ENCODE measurements around the gene ADGRL1.
"Not testable (repeated sequence)": the region's sequence is repeated elsewhere in the genome, so short reads cannot be mapped to it uniquely, and the experiment has no call there.

DNA sequence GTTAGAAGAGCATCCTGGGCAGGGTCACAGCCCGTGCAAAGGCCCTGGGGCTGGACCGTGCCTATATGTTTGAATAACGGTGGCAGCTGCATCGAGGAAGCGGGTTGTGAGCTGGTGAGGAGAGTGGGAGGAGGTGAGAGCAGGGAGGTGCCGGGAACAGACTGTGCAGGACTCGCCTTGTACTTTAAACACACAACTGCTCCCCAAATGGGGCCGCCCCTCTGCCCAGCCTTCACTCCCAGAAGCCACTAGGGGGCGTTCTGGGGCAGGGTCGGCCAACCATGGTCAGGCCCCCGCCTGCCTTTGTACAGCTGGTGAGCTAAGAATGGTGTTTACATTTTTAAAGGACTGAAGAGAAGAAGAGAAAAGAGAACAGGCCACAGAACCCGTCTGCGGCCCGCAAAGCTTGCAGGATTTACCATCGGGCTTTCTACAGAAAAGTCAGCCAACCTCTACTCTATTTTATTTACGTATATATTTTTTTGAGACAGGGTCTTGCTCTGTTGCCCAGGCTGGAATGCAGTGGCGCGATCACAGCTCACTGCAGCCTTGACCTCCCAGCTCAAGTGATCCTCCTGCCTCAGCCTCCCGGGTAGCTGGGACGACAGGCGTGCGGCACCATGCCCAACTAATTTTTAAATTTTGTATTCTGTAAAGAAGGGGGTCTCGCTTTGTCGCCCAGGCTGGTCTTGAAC lies 5.7 kb downstream of the ADGRL1 start:
- TF ChIP-seq, protein P1, sequence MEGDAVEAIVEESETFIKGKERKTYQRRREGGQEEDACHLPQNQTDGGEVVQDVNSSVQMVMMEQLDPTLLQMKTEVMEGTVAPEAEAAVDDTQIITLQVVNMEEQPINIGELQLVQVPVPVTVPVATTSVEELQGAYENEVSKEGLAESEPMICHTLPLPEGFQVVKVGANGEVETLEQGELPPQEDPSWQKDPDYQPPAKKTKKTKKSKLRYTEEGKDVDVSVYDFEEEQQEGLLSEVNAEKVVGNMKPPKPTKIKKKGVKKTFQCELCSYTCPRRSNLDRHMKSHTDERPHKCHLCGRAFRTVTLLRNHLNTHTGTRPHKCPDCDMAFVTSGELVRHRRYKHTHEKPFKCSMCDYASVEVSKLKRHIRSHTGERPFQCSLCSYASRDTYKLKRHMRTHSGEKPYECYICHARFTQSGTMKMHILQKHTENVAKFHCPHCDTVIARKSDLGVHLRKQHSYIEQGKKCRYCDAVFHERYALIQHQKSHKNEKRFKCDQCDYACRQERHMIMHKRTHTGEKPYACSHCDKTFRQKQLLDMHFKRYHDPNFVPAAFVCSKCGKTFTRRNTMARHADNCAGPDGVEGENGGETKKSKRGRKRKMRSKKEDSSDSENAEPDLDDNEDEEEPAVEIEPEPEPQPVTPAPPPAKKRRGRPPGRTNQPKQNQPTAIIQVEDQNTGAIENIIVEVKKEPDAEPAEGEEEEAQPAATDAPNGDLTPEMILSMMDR (conservative IDR thresholded peaks at IDR 0.05 in 1 of 2, IDR thresholded peaks at IDR 0.05 in 1 of 2; ENCODE audit: extremely low read depth in 1 of 2, insufficient read depth in 1 of 2, low read depth in 1 of 2, low read length in 2 of 2) = peak; percentile 33 to 52
- not testable (repeated sequence) for TF ChIP-seq EZH2 (IDR thresholded peaks at IDR 0.05; ENCODE audit: borderline replicate concordance, low read length)

Measured in mammary epithelial cell (primary cell).